ENCODE data around the gene GCKR.

GCKR gene

GRCh38 chr2:27572998-27573429 is 76.4 kb downstream of the GCKR start:
- DNase-seq, result no peak

All from activated naive CD4-positive, alpha-beta T cell treated with anti-CD3 and anti-CD28 coated beads, Interleukin-2, amount 50 U/mL, for 16 hours (primary cell).